WTC11 (cell line): Measurements from ENCODE around the gene LHFPL6. TPM values are rescaled to one million over a fixed set of nuclear protein-coding genes. Genes with fewer than 3 reads are reported as not detected.

Experiments used
- ATAC-seq: fragments of 200-7000 bp; cut with Tn5 transposase; 2 replicates; pipeline ENCODE4 v1.10.0; 2021; ENCODE audit warnings: mild to moderate bottlenecking, moderate library complexity
- CTCF ChIA-PET: fragments of 300-600 bp; sonication (Branson Sonifier 250); formaldehyde crosslinking; loops from one replicate; lab custom pipeline; 2021; ENCODE audit warnings: antibody characterized with exemption; lab: Charles Lee
- POLR2A ChIA-PET: fragments of 350-600 bp; sonication (Branson Sonifier 250); formaldehyde crosslinking; loops from one replicate; lab custom pipeline; 2021; ENCODE audit warnings: antibody characterized with exemption; lab: Charles Lee
- DNase-seq: peaks from one replicate; pipeline ENCODE4 v3.0.0; 2021; ENCODE audit warnings: low spot score
- H3K27ac Mint-ChIP-seq: 2 replicates; pipeline ENCODE4 v1.8.0; 2021; ENCODE audit warnings: mixed read lengths
- H3K27me3 Mint-ChIP-seq: 2 replicates; pipeline ENCODE4 v1.8.0; 2021; ENCODE audit warnings: low read depth, mild to moderate bottlenecking, moderate library complexity, mixed read lengths
- H3K36me3 Mint-ChIP-seq: 2 replicates; pipeline ENCODE4 v1.8.0; 2021; ENCODE audit warnings: mixed read lengths
- H3K4me1 Mint-ChIP-seq: 2 replicates; pipeline ENCODE4 v1.8.0; 2022; ENCODE audit warnings: mixed read lengths
- H3K4me3 Mint-ChIP-seq: 2 replicates; pipeline ENCODE4 v1.8.0; 2021; ENCODE audit warnings: mild to moderate bottlenecking, moderate library complexity, mixed read lengths
- H3K9me3 Mint-ChIP-seq: 2 replicates; pipeline ENCODE4 v1.8.0; 2021; ENCODE audit warnings: mixed read lengths
- ATF2 ChIP-seq: sonication (generic); formaldehyde crosslinking; IDR thresholded peaks from 2 replicates; pipeline ENCODE4 v1.8.1; 2022; ENCODE audit warnings: low read depth, missing genetic modification reagents, borderline replicate concordance
- CBFB ChIP-seq: sonication (generic); formaldehyde crosslinking; IDR thresholded peaks from 2 replicates; pipeline ENCODE4 v1.8.1; 2022; ENCODE audit warnings: mild to moderate bottlenecking, low read depth, missing genetic modification reagents
- FOXK1 ChIP-seq: sonication (generic); formaldehyde crosslinking; IDR thresholded peaks from 2 replicates; pipeline ENCODE4 v1.8.0; 2022; ENCODE audit warnings: mild to moderate bottlenecking, moderate library complexity, missing genetic modification reagents
- GRHL2 ChIP-seq: fragments of 250-450 bp; sonication (Bioruptor Pico); IDR thresholded peaks from 2 replicates; pipeline ENCODE4 v1.8.0; 2022; ENCODE audit warnings: mild to moderate bottlenecking, moderate library complexity; ENCODE audit not compliant: insufficient replicate concordance, severe bottlenecking
- HMGA2 ChIP-seq: fragments of 250-450 bp; sonication (Bioruptor Pico); IDR thresholded peaks from 2 replicates; pipeline ENCODE4 v1.4.0; 2021; ENCODE audit warnings: mild to moderate bottlenecking, moderate library complexity
- MYBL2 ChIP-seq: sonication (generic); formaldehyde crosslinking; IDR thresholded peaks from 2 replicates; pipeline ENCODE4 v1.8.1; 2023; ENCODE audit warnings: mild to moderate bottlenecking, moderate library complexity, missing genetic modification reagents
- NFATC4 ChIP-seq: fragments of 250-450 bp; sonication (Bioruptor Pico); IDR thresholded peaks from 2 replicates; pipeline ENCODE4 v1.9.0; 2021; ENCODE audit warnings: mild to moderate bottlenecking
- NR1H2 ChIP-seq: sonication (generic); formaldehyde crosslinking; IDR thresholded peaks from 2 replicates; pipeline ENCODE4 v1.9.0; 2021; ENCODE audit warnings: mild to moderate bottlenecking, moderate library complexity, missing genetic modification reagents
- PRDM15 ChIP-seq: sonication (generic); formaldehyde crosslinking; IDR thresholded peaks from 2 replicates; pipeline ENCODE4 v1.8.0; 2022; ENCODE audit warnings: missing genetic modification reagents
- PREB ChIP-seq: sonication (generic); formaldehyde crosslinking; IDR thresholded peaks from 2 replicates; pipeline ENCODE4 v1.8.1; 2022; ENCODE audit warnings: mild to moderate bottlenecking, missing genetic modification reagents, moderate library complexity, borderline replicate concordance
- USF1 ChIP-seq: sonication (generic); formaldehyde crosslinking; IDR thresholded peaks from 2 replicates; pipeline ENCODE4 v1.8.0; 2022; ENCODE audit warnings: mild to moderate bottlenecking, missing genetic modification reagents
- ZMAT4 ChIP-seq: fragments of 250-450 bp; sonication (Bioruptor Pico); IDR thresholded peaks from 2 replicates; pipeline ENCODE4 v1.9.0; 2021; ENCODE audit warnings: mild to moderate bottlenecking
- ZNF219 ChIP-seq: sonication (generic); formaldehyde crosslinking; IDR thresholded peaks from 2 replicates; pipeline ENCODE4 v1.8.0; 2023; ENCODE audit warnings: missing genetic modification reagents, mild to moderate bottlenecking, borderline replicate concordance
- ZNF416 ChIP-seq: fragments of 250-450 bp; sonication (Bioruptor Pico); IDR thresholded peaks from 2 replicates; pipeline ENCODE4 v1.9.0; 2021; ENCODE audit warnings: mild to moderate bottlenecking, inconsistent platforms
- ZNF423 ChIP-seq: fragments of 250-450 bp; sonication (Bioruptor Pico); IDR thresholded peaks from 2 replicates; pipeline ENCODE4 v2.1.2; 2022; ENCODE audit warnings: mild to moderate bottlenecking, moderate library complexity
- ZNF532 ChIP-seq: fragments of 250-450 bp; sonication (Bioruptor Pico); IDR thresholded peaks from 2 replicates; pipeline ENCODE4 v1.9.0; 2021; ENCODE audit warnings: mild to moderate bottlenecking, borderline replicate concordance
- ZNF671 ChIP-seq: fragments of 250-450 bp; sonication (Bioruptor Pico); IDR thresholded peaks from 2 replicates; pipeline ENCODE4 v1.8.0; 2021; ENCODE audit warnings: mild to moderate bottlenecking
- total RNA-seq: library from RNA; stranded (reverse); gene quantifications from 3 replicates; pipeline ENCODE4 v1.2.3, GENCODE V29; 2021

Gene LHFPL6
- total RNA-seq, 1 experiment from 2014 or later, result 4.5 TPM

- ChIA-PET CTCF (interaction anchor here (1.3 kb wide), 1 partner anchor 169 kb away, joined by 7 read pairs; no protein-coding TSS in a partner anchor), POLR2A (no interaction called here)
- H3K27ac Mint-ChIP-seq, result no peak overlapping the region
- no peaks in the 10 kb centered on the region for H3K36me3 Mint-ChIP-seq
- no peaks in the 10 kb centered on the region for H3K9me3 Mint-ChIP-seq
- TF ChIP-seq MYBL2 (no peak), GRHL2 (CRISPR knock-in tag) (no peak), NFATC4 (CRISPR knock-in tag) (no peak), USF1 (no peak), PREB (CRISPR knock-in tag) (no peak), ZNF671 (no peak), FOXK1 (CRISPR knock-in tag) (no peak), CBFB (CRISPR knock-in tag) (no peak), ZNF219 (CRISPR knock-in tag) (no peak), HMGA2 (CRISPR knock-in tag) (no peak), NR1H2 (CRISPR knock-in tag) (no peak), ATF2 (CRISPR knock-in tag) (no peak), ZNF416 (CRISPR knock-in tag) (no peak), ZNF423 (CRISPR knock-in tag) (no peak), PRDM15 (no peak), ZMAT4 (CRISPR knock-in tag) (no peak), ZNF532 (CRISPR knock-in tag) (no peak)
- no peak overlapping the region for H3K4me3 Mint-ChIP-seq
- DNase-seq (no peak), ATAC-seq (no peak)
- peaks cover 12% of the 10 kb centered on the region for H3K4me1 Mint-ChIP-seq
- peaks cover 4% of the 10 kb centered on the region for H3K27me3 Mint-ChIP-seq
Observed at GRCh38 chr13:39586151-39586550, 16.8 kb downstream of the LHFPL6 start.
